ENCODE results near the gene ARPC5L.

ARPC5L gene

GRCh38 chr9:124853605-124854143, 8.3 kb upstream of the ARPC5L start:
- DNase-seq (ENCODE audit: low read depth) = no peak
- H3K4me3 ChIP-seq (ENCODE audit: low read depth, low read length) = peak overlapping the region; percentile 63
- TF ChIP-seq CTCF (conservative IDR thresholded peaks at IDR 0.05; ENCODE audit: low read depth, low read length) = no peak

- no peak overlapping the region for H3K4me3 ChIP-seq (ENCODE audit: low read depth, low read length)
- no peak for DNase-seq (ENCODE audit: low read depth)
- no peak for TF ChIP-seq CTCF (conservative IDR thresholded peaks at IDR 0.05; ENCODE audit: low read depth, low read length)
Measured at GRCh38 chr9:124854161-124854560, 7.8 kb upstream of the ARPC5L start.

- H3K4me3 ChIP-seq (ENCODE audit: low read depth, low read length) = no peak overlapping the region
- DNase-seq (ENCODE audit: low read depth) = no peak
- TF ChIP-seq CTCF (conservative IDR thresholded peaks at IDR 0.05; ENCODE audit: low read depth, low read length) = no peak
Measured at GRCh38 chr9:124854822-124855221, 7.1 kb upstream of the ARPC5L start.

- no peak for TF ChIP-seq CTCF (conservative IDR thresholded peaks at IDR 0.05; ENCODE audit: low read depth, low read length)
- no peak for DNase-seq (ENCODE audit: low read depth)
- H3K4me3 ChIP-seq (ENCODE audit: low read depth, low read length) = no peak overlapping the region
Measured at GRCh38 chr9:124855566-124855943, 6.4 kb upstream of the ARPC5L start.

- peak; percentile 55 for TF ChIP-seq CTCF (conservative IDR thresholded peaks at IDR 0.05; ENCODE audit: low read depth, low read length)
- no peak overlapping the region for H3K4me3 ChIP-seq (ENCODE audit: low read depth, low read length)
- DNase-seq (ENCODE audit: low read depth) = peak; percentile 31
Measured at GRCh38 chr9:124855944-124856765, 5.8 kb upstream of the ARPC5L start.

GRCh38 chr9:124857533-124858162, 4.3 kb upstream of the ARPC5L start:
- no peak overlapping the region for H3K4me3 ChIP-seq (ENCODE audit: low read depth, low read length)

More at GRCh38 chr9:124857533-124858162, 4.3 kb upstream of the ARPC5L start:
- no peak for TF ChIP-seq CTCF (conservative IDR thresholded peaks at IDR 0.05; ENCODE audit: low read depth, low read length)
- DNase-seq (ENCODE audit: low read depth) = no peak

All from choroid plexus epithelial cell (primary cell).